GM18861 (cell line): ENCODE data around the gene FARS2.
"Not testable (repeated sequence)": the region's sequence is repeated elsewhere in the genome, so short reads cannot be mapped to it uniquely, and the experiment has no call there.

Source experiments
- ATAC-seq: cut with Tn5 transposase; IDR thresholded peaks from one replicate; pipeline ENCODE4 v1.9.1; 2021; ENCODE audit not compliant: unreplicated experiment

The FARS2 gene

GRCh38 chr6:5772408-5773120 lies 511.3 kb downstream of the FARS2 start:
- ATAC-seq, result no peak

- no peak for ATAC-seq
Measured at GRCh38 chr6:5776104-5776503, 514.8 kb downstream of the FARS2 start.

- ATAC-seq, result no peak
Measured at GRCh38 chr6:5776706-5777390, 515.5 kb downstream of the FARS2 start.

- peak; percentile 97 for ATAC-seq
Measured at GRCh38 chr6:5778317-5778857, 517.1 kb downstream of the FARS2 start.

- ATAC-seq, result no peak
Measured at GRCh38 chr6:5778906-5779305, 517.6 kb downstream of the FARS2 start.

GRCh38 chr6:5781019-5781418 lies 519.7 kb downstream of the FARS2 start:
- no peak for ATAC-seq

GRCh38 chr6:5781966-5782556 lies 520.7 kb downstream of the FARS2 start:
- ATAC-seq, result no peak

- ATAC-seq, result no peak
Measured at GRCh38 chr6:5782783-5783547, 521.7 kb downstream of the FARS2 start.

GRCh38 chr6:5783584-5784089 lies 522.3 kb downstream of the FARS2 start:
- no peak for ATAC-seq

- no peak for ATAC-seq
Measured at GRCh38 chr6:5785249-5785648, 523.9 kb downstream of the FARS2 start.

GRCh38 chr6:5786321-5786968 lies 525.1 kb downstream of the FARS2 start:
- ATAC-seq, result no peak

GRCh38 chr6:5786969-5787720 lies 525.8 kb downstream of the FARS2 start:
- no peak for ATAC-seq

GRCh38 chr6:5789426-5789825 lies 528.1 kb downstream of the FARS2 start:
- not testable (repeated sequence) for ATAC-seq

- ATAC-seq, result not testable (repeated sequence)
Measured at GRCh38 chr6:5796555-5796954, 535.2 kb downstream of the FARS2 start.

- not testable (repeated sequence) for ATAC-seq
Measured at GRCh38 chr6:5806406-5806805, 545.1 kb downstream of the FARS2 start.

- no peak for ATAC-seq
Measured at GRCh38 chr6:5809450-5809849, 548.1 kb downstream of the FARS2 start.

GRCh38 chr6:5811997-5812396 lies 550.7 kb downstream of the FARS2 start:
- ATAC-seq, result no peak

- ATAC-seq, result peak; percentile 93
Measured at GRCh38 chr6:5813625-5814027, 552.3 kb downstream of the FARS2 start.

GRCh38 chr6:5814116-5814515 lies 552.8 kb downstream of the FARS2 start:
- ATAC-seq, result peak; percentile 12

- no peak for ATAC-seq
Measured at GRCh38 chr6:5814901-5815300, 553.6 kb downstream of the FARS2 start.
